GM12892 (cell line): ENCODE measurements around the gene TBC1D25.

ENCODE experiments used
- POLR2A ChIP-seq: IDR thresholded peaks from 2 replicates; pipeline ENCODE4 v1.6.1; 2011; ENCODE audit warnings: low read depth, low read length, control low read depth
- TAF1 ChIP-seq: IDR thresholded peaks from 2 replicates; pipeline ENCODE4 v1.6.1; 2011; ENCODE audit warnings: low read depth, mild to moderate bottlenecking, control low read depth, low read length, borderline replicate concordance

- TF ChIP-seq POLR2A (no peak), TAF1 (no peak)
Measured at GRCh38 chrX:48490661-48491060, 48.9 kb upstream of the TBC1D25 start.
